Measurements from ENCODE around the gene ANKRD11.
A peak's percentile ranks its signal among the peaks of the same experiment; 100 is the strongest.

The ANKRD11 gene

DNA sequence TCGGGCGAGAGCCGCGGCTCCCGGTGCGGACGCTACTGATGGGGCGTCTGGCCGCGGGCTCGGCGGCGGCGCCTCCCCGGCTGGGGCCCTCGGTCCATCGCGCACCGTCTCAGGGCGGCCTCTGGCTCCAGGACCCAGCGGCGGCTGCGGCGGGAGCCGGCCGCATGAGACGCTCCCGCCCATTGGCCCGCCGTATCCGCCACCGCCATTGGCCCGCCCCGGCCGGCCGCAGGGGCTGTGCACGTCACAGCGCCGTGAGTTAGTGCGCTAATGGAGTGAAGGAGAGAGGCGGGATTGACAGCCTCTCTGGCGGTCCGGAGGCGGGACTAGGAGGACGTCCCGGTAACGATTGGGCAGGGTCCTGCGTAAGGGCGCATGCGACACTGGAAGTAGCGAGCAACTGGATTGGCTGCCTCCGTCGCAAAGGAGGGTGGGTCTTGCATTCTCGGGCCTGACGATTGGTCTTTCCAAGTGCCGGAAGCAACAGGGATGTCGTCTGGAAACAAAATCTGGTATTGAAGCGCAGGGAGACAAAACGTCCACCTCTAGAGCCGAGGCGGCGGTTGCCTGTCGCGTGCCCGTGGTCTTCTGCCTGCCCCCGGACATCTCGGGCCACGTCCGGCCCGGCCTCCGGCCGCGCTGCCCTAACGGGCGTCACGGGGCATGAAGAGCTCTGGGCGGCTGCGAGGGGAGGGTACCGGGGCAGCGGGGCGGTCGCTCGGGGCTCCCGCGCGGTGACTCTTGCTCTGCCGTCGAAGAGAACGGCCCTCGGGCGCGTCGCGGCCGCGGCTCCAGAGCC lies at the start of gene ANKRD11:
TSS of gene ANKRD11 (minus strand) at position 123 of the 799 bp plus-strand sequence. CDS start 173,542 bp downstream, outside the sequence.
- peak; percentile 97 for DNase-seq (ENCODE audit: low read depth)

DNA sequence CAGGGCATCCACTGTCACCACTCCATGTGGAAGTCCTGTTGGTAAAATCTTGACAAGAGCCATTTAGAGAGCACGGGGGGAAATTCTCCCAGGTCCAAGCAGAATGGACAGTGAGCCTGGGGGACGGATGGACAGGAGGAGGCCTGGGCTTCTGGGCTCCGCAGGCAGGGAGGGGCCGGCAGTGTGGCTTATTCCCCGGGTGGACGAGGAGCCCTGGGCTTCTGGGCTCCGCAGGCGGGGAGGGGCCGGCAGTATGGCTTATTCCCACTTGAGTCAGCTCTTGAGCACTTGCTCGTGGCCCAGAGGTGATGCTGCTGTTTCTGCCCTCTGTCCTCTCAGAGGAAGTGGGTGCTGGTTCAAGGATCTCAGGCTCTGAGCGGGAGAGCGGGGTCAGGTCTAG lies 47.9 kb upstream of the ANKRD11 start:
- no peak for DNase-seq (ENCODE audit: low read depth)

DNA sequence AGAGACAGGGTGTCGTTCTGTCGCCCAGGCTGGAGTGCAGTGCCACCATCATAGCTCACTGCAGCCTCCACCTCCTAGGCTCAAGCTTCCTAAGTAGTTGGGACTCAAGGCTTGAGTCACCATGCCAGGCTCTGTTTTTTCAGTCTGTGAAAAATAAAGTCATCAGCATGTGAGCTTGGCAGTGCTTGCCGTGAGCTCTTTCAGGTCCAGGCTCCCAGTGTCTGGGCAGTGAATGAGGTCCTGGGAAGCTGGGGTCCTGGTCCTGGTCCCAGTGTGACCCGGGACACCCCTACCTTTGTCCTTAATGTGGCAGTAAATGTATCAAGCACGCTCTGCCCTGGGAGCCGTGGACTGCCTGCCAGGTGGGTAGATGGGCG lies 47.2 kb upstream of the ANKRD11 start:
- DNase-seq (ENCODE audit: low read depth): no peak

DNA sequence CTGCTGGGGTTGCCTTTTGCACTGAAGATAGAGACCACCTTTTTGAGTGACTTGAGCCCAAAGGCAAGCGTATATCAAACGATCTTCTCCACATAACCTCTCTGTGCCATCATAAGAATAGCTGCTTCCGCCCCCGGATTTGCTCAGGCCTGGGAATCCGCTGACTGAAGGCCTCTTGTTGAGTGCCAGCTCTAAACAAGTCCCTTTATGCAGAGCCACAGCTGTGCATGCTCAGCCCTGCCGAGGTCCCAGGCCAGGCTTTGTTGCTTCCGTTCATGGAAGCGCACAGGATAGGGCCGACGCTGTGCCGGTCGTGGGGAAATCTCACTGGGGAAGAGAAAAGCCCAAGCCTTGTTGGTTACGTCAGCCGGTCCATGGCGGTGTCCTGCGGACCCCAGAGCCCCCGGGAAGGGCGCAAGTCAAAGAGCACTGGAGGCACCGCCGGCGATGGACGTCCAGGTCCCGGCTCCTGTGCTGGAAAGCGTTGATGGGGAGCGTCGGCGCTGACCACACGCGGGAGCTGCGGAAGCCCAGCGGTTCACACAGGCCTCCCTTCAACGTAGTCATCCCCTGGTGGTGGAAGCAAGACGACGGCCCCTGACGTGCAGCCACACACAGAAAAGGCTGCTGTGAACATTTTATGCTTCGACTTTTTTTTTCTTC lies 46.7 kb upstream of the ANKRD11 start:
- no peak for DNase-seq (ENCODE audit: low read depth)

DNA sequence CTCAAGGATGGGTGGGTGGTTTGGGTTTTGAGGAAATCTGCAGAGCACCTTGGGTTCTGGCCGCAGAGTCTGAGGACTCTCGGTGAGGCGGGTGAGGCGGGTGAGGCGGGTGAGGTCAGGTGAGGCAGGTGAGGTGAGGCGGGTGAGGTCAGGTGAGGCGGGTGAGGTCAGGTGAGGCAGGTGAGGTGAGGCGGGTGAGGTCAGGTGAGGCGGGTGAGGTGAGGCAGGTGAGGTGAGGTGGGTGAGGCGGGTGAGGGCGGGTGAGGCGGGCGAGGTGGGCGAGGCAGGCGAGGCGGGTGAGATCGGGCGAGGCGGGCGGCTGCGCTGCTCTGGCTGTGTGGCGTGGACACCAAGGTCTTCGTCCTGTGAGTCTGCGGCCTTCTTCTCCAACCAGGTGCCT lies 46.0 kb upstream of the ANKRD11 start:
- DNase-seq (ENCODE audit: low read depth): no peak

DNA sequence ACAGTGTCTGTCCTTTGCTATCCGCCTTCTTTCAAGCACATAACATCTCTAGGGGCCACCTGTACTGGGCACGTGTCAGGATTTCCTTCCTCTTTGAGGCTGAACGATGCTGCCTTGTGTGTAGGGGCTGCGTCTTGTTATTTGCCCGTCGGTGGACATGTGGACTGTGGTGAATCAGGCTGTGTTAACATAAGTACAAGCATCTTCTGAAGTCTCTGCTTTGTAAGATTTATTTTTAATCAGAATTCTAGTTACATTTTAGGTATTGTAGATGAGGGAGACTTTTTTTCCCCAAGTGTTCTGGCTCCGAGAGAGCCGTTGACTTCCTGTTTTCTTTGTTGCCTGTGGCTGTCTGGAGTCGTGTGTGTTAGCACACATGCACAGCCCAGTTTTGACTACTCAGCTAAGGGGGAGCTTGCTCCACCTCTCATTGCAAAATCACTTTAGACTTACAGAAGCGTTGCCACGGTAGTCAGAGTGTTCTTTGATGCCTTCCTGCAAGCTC lies 43.9 kb upstream of the ANKRD11 start:
- DNase-seq (ENCODE audit: low read depth): no peak

DNA sequence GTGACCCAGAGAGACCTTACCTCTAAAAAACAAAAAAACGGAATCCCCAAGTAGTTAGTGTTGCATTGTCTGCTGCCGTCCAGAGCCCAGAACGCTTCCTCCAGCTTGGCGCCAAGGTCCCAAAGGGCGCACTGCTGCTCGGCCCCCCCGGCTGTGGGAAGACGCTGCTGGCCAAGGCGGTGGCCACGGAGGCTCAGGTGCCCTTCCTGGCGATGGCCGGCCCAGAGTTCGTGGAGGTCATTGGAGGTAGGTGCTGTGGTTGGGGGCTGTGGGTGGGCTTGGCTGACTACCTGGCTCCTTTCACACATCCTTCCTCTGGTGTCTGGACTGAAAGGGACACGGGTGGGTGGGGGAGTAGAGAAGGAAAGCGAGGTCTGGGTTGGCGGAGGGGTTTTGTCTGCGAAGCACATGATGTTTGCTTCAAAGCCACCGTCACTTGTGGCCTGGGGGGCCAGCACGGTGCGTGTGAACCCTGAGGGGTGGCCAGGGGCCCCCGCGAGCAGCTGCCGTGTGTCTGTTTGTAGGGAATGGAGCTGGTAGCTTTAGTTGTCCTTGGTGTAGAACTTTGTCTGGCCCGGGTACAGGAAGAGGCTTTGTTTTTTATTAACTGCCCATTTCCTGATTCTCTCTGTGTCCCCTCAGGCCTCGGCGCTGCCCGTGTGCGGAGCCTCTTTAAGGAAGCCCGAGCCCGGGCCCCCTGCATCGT lies 41.6 kb upstream of the ANKRD11 start:
- DNase-seq (ENCODE audit: low read depth): no peak

DNA sequence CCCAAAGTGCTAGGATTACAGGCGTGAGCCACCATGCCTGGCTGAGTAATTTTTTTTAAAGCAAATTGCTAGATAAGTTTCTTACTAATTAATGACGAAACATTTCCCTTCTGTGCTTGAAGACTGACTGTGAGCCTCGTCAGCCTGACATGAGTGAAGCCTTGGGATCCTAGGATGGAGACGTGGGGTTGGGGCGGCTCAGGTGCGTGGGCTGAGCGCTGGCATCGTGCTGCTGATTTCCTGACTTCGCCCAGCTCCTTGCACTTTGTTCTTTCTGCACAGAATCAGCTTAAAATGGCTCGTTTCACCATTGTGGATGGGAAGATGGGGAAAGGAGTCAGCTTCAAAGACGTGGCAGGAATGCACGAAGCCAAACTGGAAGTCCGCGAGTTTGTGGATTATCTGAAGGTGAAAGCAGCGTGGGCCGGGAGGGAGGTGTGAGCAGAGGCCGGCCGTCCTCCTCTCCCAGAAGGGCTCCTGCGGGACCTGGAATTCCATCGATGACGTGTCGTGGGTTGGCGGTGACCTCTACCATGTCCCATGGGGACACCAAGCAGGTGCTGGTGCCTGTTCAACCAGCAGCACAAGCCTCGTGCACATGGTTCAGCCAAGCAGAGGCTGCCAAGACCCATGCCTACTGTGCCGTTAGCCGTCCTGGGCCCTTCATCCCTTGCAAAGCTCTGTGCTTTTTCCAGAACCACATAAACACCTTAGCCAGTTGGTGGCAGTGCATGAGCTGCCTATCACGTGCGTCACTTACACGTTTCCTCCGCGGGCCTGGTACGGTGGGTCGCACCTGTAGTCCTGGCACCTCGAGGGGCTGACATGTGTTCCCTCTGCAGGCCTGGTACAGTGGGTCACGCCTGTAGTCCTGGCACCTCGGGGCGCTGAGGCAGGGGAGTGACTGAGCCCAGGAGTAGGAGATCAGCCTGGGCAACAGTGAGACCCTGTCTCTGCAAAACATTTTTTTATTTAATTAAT lies 40.3 kb upstream of the ANKRD11 start:
- DNase-seq (ENCODE audit: low read depth): no peak

DNA sequence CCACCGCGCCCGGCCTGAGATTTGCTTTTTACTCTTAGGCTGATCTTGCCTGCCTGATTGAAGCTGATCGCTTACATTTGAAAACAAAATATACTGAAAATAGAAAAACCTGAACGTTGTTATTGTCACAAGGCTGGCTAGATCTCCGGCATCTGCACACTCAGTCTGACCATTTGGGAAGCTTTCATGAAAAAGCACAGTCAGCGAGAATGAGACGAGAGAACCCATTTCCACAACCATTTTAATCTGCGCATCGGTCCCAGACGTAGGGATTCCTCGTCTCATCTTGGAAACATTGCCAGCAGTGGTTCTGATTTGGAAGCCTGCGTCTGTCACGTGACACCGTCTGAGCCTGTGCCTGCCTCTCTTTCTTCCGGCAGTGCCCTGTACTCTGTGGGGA lies 38.7 kb upstream of the ANKRD11 start:
- no peak for DNase-seq (ENCODE audit: low read depth)

DNA sequence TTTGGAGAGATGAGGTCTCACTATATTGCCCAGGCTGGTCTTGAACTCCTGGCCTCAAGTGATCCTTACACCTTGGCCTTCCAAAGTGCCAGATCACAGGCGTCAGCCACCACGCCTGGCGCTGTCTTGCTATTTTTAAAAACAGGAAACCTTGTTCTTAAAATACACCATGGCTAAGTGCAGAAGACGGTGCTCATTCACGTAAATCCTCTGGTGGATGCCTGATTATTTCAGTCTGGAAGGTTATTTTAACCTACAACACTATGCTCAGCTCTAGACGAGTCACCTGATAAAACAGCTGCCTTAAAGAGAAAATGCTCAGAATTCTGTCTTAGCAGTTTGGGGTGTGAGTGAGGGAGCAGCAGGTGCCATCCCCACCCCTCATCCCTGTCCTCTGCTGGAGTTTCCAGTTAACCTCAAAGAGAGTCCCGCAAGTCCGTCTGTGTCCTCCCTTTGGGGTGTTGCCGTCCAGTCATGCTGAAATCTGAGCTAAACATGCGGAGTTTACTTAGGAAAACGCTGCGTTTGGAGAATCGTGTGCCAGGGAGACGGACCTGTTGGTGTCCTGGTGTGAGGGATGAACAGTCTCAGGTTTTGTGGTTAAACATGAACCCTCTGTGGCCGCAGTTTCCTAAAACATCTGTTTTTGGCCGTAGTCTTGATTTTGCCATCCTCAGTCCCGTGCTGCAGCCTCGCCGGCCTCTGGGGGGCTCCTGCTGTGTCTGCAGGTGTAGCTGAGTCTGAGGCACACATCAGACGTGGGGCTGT lies 35.0 kb upstream of the ANKRD11 start:
- no peak for DNase-seq (ENCODE audit: low read depth)

DNA sequence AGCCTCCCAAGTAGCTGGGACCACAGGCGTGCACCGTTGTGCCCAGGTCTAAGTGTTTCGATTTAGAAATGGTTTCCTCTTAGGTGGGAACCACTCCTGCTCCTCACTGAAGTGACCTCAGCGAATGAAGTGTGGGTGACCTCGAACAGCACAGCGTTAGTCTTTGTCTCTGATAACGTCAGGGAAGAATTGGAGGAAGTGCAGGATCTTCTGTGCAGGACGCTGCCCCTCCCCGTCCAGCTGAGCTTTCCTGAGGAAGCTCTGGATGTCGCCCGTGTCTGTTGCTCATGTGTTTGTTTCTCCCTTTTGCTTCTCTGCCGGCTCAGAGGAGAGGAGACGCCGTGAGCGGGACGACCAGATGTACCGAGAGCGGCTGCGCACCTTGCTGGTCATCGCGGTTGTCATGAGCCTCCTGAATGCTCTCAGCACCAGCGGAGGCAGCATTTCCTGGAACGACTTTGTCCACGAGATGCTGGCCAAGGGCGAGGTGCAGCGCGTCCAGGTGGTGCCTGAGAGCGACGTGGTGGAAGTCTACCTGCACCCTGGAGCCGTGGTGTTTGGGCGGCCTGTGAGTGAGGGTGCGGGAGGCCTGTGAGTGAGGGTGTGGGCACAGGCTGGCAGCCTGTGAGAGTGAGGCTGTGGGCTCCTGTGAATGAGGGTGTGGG lies 33.5 kb upstream of the ANKRD11 start:
- DNase-seq (ENCODE audit: low read depth): no peak

DNA sequence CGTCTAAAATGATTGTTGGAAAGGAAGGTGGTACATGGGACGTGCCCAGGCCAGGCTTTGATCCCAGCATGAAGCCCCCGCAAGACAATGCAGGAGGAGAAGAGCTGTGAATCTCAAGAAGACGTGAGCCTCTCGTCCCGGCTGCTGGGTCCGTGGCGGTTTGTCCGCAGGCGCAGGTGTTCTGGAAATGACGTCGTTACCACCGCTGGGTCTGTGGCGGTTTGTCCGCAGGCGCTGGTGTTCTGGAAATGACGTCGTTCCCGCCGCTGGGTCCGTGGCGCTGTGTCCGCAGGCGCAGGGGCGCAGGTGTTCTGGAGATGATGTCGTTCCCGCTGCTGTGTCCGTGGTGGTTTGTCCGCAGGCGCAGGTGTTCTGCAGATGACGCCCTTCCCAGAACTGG lies 31.9 kb upstream of the ANKRD11 start:
- DNase-seq (ENCODE audit: low read depth): no peak

DNA sequence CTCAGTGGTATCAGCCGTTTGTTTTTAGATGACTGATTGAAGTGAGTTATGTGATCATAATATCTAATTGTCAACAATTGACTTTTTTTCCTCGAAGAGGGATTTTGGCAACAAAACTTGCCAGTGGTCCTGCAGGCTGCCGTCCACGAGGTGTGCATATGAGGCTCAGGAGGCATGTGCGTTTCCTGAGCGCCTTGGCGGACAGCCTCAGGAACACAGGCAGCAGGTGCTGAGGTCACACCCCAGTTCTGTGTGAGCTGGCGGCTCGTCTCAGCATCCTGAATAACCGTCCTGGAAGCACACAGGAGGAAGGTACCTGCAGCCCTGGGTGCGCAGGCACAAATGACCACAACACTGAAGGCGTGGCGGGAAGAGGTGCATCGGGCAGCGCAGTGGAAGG lies 29.5 kb upstream of the ANKRD11 start:
- no peak for DNase-seq (ENCODE audit: low read depth)

DNA sequence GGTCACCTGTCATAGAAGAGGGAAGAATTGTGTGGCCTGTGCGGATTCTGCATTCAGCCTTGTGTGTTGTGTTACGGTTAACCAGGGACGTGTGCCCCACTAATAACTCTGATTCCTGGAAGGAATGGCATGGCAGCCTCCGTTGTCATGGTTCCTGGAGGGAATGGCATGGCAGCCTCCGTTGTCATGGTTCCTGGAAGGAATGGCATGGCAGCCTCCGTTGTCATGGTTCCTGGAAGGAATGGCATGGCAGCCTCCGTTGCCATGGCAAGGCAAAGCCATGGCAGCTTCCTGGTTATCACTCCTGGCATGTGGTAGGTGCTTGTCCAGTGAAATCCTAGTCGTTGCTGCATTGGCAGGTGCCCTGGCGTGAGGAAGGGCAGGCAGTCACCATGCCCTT lies 26.8 kb upstream of the ANKRD11 start:
- DNase-seq (ENCODE audit: low read depth): no peak

DNA sequence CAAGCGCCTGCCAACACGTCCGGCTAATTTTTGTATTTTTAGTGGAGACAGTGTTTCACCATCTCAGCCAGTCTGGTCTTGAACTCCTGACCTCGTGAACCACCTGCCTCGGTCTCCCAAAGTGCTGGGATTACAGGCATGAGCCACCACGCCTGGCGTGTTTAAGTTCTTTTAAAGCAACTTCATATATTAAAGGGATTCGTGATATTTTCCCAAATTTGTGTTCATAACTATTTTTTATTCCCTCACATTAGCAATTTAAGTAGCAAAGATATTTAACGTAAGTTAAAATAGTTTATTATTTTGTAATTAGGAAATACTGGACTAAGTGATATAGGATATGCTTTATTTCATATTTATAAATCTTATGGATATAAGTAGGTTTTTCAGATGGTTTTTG lies 22.1 kb upstream of the ANKRD11 start:
- no peak for DNase-seq (ENCODE audit: low read depth)

DNA sequence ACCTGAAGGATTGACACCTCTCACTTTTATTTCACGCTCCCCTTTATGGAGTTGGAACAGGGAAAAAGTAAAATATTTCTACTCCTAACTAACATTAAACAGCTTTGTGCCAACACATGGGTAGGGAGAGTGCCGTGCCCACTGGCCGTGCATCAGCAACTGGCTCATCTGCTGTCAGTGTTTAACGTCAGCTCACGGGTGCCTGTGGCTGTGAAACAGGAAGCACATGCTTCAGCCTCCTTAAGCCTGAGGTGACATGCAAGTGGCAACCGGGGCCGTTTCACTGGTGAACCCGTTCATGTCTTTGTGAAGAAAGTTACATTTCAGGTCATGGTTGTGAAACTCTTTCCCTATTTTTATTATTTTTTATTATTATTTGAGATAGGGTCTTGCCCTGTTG lies 21.0 kb upstream of the ANKRD11 start:
- DNase-seq (ENCODE audit: low read depth): no peak

DNA sequence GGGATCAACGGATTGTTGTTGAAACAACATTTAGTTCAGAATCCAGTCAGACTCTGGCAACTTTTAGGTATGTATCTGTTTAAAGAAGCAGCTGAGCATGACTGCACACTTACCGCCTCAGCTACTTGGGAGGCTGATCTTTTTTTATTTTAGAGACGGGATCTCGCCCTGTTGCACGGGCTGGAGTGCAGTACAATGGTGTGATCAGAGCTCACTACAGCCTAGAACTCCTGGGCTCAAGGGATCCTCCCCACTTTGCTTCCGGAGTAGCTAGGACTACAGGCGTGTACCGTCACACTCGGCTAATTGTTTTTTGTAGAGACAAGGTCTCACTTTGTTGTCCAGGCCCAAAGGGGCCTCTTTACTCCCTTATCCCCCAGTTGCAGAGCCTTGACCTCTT lies 20.2 kb upstream of the ANKRD11 start:
- no peak for DNase-seq (ENCODE audit: low read depth)

DNA sequence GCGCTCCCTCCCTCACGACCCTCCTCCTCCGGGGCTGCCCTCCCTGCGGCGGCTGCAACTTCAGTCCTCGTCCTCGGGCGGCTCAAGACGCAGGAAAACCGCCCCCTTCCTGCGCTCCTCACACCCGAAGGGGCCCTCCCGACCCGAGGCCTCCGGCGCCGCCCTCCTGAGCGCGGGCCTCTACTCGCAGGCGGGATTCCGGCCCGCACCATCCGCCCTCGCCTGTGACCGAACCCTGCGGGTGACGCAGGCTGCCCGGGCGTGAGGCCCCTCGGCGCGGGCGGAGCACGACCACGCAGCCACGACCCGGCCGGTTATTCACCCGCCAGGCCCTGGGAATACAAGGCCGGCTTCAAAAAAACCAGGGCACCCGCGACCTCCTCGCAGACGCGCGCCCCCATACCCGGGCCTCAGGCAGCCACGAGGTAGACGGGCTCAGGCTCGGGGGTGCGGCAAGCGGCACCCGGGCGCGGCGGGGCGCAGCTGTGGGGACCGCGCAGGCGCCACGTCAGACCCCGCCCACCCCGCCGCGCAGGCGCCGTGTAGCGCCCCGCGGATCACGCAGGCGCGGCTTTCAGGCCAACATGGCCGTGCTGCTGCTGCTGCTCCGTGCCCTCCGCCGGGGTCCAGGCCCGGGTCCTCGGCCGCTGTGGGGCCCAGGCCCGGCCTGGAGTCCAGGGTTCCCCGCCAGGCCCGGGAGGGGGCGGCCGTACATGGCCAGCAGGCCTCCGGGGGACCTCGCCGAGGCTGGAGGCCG lies 17.7 kb upstream of the ANKRD11 start, which contains the start of gene SPG7:
TSS of gene SPG7 (plus strand) at position 570 of the 757 bp plus-strand sequence. CDS start at position 585, 15 bp downstream.
- DNase-seq (ENCODE audit: low read depth): peak; percentile 88

DNA sequence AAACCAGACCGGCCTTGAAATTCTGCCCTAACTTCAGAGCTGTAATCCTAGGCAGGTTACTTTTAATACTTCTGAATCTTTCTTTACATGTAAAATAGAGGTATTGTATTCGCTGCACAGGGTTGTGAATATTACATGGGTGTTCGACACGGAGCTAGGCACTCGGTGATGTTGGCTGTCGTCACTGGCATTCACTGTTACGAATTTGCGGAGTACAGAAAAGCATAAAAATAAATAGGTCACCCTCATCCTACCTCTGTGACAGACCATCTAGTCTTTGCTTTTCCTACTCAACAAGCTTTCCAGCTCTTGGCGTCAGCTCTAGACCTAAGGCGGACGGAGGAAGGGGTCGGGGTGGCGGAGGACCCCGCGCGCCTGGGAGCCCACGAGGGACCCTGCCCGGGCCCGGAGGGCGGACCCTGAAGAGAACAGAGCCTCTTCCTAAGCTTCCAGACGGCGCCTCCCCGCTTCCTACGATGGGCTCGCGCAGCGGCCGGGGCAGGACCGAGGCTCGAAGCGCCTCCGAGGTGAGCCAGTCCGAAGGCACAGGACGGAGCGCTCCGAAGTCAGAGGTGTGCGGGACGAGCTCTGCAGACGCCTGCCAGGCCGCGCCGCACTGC lies 17.0 kb upstream of the ANKRD11 start:
- no peak for DNase-seq (ENCODE audit: low read depth)

All from stimulated activated CD8-positive, alpha-beta memory T cell treated with anti-CD3 and anti-CD28 coated beads, Interleukin-12 subunit alpha, Interleukin-12 subunit beta, amount 100 ng/mL, for 4 hours (primary cell).